ENCODE data around the gene PCGF1.

PCGF1 gene

GRCh38 chr2:74507145-74507925 is at the start of gene PCGF1:
Gene PCGF1 (minus strand): TSS chr2:74507695. CDS start chr2:74507668, 27 bp downstream.
- peak; percentile 98 for DNase-seq

- no peak for DNase-seq
These were observed 49.4 kb upstream of the PCGF1 start for GRCh38 chr2:74556831-74557370.

GRCh38 chr2:74556159-74556558 is 48.7 kb upstream of the PCGF1 start:
- DNase-seq: no peak

GRCh38 chr2:74555610-74556103 is 48.2 kb upstream of the PCGF1 start:
- no peak for DNase-seq

- DNase-seq: peak; percentile 38 to 41
These were observed 47.5 kb upstream of the PCGF1 start for GRCh38 chr2:74554820-74555531.

DNA sequence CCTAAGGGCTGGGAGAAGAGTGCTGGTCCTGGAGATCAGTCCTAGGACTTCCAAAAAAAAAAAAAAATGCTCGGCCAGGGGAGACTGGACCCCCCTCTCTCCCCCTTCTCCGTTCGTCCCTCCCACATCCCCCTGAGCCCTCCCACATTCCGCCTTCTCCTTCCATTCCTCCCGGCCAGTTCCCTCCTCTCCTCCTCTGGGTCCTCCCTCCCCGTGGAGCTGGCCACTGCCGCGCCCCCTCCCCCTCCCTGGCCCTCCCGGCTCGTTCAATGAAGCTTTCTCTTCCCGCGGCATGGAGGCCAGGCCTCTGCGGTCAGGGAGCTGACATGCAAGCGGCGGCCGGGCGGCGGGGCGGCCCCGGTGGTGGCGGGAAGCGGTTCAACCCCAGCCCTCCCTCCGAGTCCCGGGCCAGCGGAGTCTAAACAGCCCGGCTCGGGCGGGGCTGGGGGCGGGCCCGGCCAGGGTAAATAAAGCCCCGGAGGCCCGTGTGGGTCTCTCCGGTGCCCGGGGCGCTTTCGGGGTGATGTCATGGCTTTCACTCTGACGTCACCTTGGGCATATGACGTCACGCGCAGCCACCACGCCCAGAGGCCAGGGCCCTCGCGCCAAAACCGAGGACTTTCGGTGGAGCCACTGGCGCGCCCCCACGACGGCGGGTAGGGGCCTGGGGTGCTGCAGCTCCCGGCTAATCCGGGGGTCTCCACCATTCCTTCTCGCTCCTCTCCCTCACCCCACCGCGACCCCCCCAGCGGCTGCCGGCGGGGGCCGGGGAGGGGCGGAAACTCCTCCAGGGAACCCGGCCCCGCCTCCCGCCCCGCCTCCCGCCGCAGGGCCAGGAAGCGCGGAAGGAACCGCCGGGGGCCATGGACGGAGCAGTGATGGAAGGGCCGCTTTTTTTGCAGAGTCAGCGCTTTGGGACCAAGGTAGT is 46.7 kb upstream of the PCGF1 start, which contains the start of the genes DOK1 and LOXL3:
DOK1 (plus strand) TSS at position 829 of the 928 bp plus-strand sequence; CDS start at position 864, 35 bp downstream.
LOXL3 (minus strand) TSS at position 51 of the 928 bp plus-strand sequence. CDS start 1,308 bp downstream, outside the sequence.
- DNase-seq: peak; percentile 80 to 86

DNA sequence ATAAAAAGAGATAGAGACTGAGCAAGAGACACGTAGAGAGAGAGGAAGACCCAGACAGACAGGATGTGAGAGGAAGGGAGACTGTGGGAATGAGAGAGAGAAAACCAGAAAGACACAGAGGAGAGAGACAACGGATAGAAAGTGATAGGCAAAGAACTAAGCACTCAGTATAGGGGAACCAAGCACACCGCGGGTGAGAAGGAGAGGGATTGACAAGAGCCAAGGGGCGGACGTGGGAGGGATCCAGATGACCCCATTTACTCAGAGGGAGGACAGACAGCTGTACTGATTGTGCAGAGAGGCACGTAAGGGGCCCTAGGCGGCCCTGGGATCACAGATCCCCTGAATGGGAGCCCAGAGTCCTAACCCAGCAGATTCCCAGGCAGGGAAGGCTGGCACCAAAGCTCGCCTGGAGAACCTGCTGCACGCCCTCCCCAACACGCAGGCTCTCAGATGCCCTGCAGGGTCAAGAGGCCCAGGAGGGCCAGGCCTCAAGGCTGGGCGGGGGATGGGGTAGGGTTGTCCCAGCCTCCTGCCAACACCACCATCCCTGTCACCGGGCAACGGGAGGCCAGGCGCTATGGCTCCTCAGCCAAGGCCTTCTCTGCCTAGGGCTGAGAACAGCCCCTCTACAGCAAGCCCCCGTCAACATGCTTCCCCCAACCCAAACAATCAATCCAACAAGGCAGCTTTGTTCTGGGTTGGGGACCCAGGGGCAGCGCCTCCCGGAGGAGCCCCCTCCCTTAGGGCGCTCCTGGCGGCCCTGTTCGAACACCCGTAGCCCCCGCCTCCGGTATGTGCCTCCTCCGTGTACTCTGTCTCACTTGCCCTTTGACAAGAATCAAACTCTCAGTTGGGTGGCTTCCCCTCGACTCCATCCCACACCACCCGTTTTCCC is 45.7 kb upstream of the PCGF1 start:
- no peak for DNase-seq

GRCh38 chr2:74551942-74552913 is 44.7 kb upstream of the PCGF1 start:
- no peak for DNase-seq

DNA sequence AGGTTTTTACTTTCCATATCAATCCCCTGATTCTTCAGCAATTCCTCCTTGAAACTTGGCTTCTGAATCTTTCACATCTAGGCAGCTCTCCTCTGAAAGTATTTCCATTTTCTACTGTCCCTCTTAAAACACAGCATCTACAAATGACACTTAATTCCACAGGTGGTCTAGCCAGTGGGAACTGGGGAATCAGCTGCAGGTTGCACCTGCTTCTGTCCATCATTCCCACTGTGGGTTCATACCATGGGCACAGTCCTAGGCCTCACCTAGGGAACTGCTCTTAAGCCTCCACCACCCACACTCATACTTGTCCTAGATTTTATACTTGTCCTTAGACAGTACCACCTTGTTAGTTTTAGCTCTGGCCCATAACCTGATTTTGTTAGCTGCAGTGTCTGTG is 44.0 kb upstream of the PCGF1 start:
- DNase-seq: no peak

DNA sequence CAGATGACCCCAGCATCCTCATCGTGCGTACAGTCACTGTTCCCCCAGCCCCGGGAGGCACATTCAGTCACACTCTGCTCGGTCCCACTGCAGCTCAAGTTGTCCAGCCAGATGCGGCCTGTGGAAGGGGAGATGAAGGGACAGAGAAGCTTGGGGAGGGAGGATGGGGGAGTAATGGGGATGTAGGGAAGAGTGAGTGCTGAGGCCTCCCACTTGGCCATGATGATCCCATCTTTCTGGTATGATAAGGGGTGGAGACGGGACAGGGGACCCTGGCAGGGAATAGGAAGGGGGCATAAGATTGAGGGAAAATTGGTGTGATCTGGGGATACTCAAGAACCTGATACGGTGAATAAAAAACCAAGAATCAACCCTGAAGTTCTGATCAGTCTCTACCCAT is 42.7 kb upstream of the PCGF1 start:
- no peak for DNase-seq

DNA sequence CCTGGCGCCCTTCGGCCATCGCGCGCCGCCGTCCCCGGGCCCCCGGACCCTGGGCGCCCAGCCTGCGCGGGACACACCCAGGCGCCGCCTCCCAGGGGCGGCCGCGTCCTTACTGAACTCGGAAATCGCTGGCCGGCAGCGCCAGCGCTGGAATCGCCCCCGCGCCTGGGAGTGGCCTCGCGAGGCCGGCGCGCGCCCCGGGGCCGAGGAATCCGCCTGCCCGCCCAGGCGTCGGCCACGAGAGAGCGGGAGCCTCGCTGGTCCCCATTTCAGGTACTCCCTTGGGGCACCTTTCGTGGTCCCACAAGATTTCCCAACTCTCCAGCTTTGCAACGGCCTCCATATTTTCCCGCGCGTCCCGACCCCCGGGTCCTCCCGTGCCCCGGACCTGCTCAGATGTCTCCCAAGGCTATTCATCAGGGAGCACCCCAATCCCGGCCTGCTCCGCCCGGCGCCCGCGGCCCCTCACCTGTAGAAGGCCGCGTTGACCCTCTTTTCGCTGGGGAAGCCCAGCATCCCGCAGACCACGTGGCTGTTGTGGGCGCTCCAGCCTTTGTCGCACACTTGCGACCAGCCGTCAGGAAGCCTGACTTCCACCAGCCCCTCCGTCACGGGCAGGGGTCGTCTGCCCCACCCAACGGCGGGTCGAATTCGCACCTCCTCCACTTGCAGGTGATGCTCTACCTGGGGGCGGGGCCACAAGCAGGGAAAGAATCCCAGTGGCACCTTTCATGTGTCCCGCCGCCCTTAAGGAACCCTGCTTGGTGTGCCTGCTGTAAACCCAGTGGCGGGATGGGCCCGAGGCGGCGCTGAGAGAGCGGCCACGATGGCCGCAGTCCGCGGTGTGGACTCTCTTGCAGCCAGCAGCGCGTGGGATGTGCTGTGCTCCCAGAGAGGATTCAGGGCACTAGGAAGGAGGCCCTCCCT is 41.7 kb upstream of the PCGF1 start:
- DNase-seq: no peak

DNA sequence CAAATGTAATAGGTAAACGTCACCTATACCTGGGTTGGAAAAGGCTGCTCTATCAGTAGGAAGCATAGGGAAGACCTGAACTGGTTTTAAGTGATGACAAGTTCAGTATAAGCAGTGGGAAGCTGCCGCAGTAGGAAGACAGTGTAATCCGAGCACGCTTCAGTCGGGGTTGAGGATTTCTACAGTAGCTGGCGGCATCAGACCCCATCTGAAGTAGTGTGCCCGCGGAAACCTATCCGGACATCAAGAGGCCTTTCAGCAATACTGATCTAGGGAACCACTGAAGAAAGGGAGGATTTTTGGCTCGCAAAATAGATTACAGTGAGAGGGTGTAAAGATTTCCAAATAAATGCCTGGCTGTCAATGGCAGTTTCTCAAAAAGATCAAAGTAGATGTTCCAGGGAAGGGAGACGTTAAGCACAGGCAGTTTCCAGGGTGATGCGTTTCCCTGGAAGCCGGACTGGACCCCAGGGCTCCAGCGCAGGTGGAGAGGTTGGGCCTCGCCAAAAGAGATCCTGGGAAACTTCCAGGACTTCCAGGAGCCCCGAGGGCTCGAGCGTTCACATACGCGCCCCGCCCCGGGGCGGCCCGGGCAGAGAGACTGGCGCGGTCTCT is 40.9 kb upstream of the PCGF1 start:
- DNase-seq: no peak

DNA sequence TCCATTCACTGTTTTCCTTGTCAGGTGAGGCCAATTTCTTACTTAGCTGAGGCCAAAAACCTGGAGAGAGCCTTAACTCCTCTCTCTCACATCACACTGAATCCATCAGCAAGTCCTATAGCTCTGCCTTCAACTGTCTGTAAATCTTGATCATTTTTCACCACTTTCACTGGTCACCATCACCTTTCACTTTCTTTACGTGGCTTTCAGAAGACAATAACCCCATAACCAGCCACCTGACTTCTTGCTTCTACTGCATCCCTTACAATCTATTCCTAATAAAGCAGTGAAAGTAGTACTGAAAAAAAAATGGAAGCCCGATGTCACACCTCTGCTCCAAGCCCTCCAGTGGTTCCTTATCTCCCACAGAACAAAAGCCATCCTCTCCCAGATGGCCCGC is 38.5 kb upstream of the PCGF1 start:
- DNase-seq: no peak

GRCh38 chr2:74544634-74545033 is 37.1 kb upstream of the PCGF1 start:
- no peak for DNase-seq

GRCh38 chr2:74542978-74543377 is 35.5 kb upstream of the PCGF1 start:
- DNase-seq: no peak

DNA sequence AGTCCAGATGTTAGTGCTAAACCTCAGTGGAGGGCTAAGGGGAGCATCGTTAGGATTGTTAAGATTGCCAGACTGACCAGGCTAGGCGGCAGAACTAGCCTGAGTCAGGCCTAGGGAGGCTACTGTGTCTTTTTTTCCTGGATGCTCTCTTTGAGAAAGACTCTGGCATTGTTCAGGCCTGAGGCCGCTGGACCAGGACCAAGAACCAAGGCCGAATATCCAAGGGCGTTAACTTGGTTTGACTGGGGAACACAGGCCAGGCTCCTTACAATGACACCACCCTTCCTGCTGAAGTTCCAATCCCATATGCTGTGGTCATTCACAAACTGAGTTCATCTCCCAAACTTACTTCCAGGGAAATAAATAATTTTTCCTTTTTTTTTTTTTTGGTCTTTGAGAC is 32.8 kb upstream of the PCGF1 start:
- DNase-seq: no peak

- DNase-seq: no peak
These were observed 31.4 kb upstream of the PCGF1 start for GRCh38 chr2:74538881-74539339.

DNA sequence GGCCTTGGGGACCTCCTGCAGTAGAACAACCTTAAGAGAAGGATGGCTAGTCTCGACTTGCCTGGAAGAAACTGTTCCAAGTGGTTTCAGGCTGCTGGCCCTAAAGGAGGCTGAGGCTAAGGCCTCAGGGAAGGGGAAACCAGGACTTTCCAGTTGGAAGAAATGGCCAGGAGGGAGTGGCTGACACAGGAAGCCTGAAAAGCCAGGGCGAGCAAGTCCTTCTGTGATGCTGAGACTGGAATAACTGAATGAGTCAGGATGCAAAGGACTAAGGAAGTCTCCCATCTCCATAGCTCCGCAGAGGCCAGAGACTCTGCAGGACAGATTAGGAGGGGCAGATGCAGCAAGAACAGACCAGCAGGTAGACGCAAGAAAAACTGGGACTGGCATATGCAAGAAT is 29.6 kb upstream of the PCGF1 start:
- no peak for DNase-seq

All from CD4-positive, alpha-beta T cell treated with Interleukin-1 beta for 1 hour (primary cell).